ENCODE data around the gene GRWD1.

GRWD1 gene

DNA sequence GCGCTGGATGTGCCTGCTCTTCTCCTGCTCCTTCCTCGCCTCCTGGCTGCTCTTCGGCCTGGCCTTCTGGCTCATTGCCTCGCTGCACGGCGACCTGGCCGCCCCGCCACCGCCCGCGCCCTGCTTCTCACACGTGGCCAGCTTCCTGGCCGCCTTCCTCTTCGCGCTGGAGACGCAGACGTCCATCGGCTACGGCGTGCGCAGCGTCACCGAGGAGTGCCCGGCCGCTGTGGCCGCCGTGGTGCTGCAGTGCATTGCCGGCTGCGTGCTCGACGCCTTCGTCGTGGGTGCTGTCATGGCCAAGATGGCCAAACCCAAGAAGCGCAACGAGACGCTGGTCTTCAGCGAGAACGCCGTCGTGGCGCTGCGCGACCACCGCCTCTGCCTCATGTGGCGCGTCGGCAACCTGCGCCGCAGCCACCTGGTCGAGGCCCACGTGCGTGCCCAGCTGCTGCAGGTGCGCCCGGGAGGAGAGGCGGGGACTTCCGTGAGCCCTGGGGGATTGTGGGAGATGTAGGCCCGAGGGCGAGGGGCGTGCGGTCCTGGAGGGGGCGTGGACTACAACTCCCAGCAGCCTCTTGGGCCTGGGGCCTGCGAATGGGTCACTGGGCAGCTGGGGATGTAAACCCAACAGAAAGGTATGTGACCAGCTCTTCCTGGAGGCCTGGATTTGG, 16.3 kb downstream of the GRWD1 start:
- H3K4me3 ChIP-seq (ENCODE audit: control insufficient read depth, low read depth, low read length) = no peak overlapping the region
- TF ChIP-seq, protein P1, sequence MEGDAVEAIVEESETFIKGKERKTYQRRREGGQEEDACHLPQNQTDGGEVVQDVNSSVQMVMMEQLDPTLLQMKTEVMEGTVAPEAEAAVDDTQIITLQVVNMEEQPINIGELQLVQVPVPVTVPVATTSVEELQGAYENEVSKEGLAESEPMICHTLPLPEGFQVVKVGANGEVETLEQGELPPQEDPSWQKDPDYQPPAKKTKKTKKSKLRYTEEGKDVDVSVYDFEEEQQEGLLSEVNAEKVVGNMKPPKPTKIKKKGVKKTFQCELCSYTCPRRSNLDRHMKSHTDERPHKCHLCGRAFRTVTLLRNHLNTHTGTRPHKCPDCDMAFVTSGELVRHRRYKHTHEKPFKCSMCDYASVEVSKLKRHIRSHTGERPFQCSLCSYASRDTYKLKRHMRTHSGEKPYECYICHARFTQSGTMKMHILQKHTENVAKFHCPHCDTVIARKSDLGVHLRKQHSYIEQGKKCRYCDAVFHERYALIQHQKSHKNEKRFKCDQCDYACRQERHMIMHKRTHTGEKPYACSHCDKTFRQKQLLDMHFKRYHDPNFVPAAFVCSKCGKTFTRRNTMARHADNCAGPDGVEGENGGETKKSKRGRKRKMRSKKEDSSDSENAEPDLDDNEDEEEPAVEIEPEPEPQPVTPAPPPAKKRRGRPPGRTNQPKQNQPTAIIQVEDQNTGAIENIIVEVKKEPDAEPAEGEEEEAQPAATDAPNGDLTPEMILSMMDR (conservative IDR thresholded peaks at IDR 0.05; ENCODE audit: control insufficient read depth, insufficient read depth, low read depth, low read length) = no peak
- DNase-seq (ENCODE audit: low read depth) = no peak

DNA sequence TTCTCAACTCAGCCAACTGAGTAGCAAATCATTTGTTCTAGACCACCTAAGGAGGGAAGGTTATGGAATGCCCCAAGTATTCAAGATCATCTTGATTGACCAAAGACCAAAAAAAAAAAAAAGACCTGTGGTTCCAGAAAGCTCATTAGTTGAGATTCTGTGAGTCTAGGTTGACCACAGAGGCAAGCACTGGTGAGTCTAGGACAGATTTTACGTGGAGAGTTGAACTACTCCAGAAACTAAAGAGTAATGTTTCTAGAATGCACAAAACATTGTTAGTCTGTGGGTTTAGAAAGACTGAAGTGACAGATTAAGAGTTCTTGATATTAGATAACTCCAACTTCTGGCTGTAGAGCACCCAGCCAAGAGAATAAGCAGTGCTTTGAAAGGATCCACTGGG, 19.4 kb downstream of the GRWD1 start:
- H3K4me3 ChIP-seq (ENCODE audit: control insufficient read depth, low read depth, low read length) = no peak overlapping the region
- no peak for DNase-seq (ENCODE audit: low read depth)
- TF ChIP-seq, protein P1 (conservative IDR thresholded peaks at IDR 0.05; ENCODE audit: control insufficient read depth, insufficient read depth, low read depth, low read length) = no peak

DNA sequence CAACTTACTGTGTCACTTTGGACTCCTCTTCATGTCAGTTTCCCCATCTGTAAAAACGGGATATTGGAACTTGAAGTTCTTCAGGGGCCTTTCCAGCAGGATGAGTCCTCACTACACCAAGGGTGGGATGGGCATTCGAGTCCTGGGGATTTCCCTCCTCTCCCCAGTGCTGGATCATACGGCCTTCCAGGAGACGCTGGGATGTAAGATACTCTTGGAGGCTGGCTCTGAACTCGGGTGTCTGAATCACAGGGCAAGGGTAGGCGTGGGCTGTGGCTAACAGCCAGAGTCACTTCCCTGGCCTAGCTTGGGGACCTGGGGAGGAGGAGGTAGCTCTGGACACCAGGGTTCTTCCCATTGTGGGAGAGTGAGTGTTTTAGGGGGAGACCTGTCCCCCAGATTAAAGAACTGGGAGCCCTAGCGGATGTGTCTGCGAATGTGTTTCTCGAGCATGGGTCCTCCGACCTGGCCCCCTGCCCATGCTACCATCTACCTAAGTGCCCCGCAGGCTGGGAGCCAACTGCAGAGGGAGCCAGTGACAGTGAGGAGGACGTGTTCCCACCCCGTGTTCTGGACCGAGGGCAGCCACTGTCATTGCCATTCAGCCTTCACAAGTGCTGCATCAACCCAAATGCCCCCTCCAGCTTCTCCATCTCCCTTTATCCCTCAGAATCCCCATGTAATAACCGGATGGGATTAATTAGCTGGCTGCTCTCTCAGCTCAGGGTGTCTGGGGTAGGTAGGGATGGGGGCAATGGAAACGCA, 21.0 kb downstream of the GRWD1 start:
- DNase-seq (ENCODE audit: low read depth) = peak; percentile 85
- TF ChIP-seq, protein P1 (conservative IDR thresholded peaks at IDR 0.05; ENCODE audit: control insufficient read depth, insufficient read depth, low read depth, low read length) = no peak
- H3K4me3 ChIP-seq (ENCODE audit: control insufficient read depth, low read depth, low read length) = no peak overlapping the region

DNA sequence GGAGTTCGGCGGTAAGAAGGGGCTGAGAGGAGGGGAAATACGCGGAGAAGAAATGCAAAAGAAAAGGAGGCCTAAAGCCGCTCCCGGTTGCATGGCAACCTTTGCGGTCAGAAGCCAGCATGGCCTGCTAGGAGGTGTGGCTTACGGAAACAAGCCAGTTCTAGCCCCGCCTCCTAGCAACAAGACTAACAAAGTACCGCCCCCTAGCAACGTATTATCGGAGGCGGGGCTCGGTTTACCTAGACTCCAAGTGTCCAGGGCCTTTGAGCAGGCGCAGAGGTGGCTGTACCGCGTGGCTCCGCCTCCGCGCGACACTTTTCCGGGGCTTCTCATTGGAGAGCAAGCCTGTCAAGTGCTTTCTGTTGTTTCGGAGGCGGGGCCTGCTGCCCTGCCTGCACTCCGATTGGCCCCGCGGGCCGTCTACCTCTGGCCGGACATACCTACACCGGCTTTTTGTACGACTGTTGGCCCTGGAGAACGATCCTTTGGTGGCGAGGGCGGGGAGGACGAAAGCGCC, 23.0 kb downstream of the GRWD1 start:
- DNase-seq (ENCODE audit: low read depth) = peak; percentile 100
- H3K4me3 ChIP-seq (ENCODE audit: control insufficient read depth, low read depth, low read length) = peak overlapping the region; percentile 82
- TF ChIP-seq, protein P1 (conservative IDR thresholded peaks at IDR 0.05; ENCODE audit: control insufficient read depth, insufficient read depth, low read depth, low read length) = no peak

DNA sequence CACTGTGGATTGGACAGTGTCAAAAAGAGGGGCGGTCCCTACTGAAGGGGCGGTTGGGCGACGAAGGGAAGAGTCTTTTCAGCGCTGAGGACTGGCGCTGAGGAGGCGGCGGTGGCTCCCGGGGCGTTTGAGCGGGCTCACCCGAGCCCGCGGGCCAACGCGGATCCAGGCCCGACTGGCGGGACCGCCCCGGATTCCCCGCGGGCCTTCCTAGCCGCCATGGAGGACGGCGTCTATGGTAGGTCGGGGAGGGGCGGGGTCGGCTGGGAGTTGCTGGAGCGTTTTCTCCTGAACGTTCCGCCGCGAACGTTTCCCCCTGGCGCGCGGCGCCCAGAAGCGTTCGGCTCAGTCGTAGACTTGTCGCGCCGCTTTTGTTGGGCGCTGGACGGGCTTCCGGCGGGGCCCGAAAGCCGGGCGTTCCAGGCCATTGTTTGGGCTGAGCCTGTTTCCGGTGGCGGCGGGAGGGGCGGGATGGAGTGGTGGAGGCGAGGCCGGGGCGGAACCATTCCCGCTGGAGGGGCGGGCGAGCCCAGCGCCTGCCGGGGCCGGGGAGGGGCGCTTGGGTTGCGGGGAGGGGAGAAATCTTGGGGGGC, 23.6 kb downstream of the GRWD1 start, which contains the start of gene CYTH2:
Gene CYTH2 (plus strand): TSS at position 81 of the 593 bp plus-strand sequence. CDS start 139 bp downstream, at position 220.
- TF ChIP-seq, protein P1 (conservative IDR thresholded peaks at IDR 0.05; ENCODE audit: control insufficient read depth, insufficient read depth, low read depth, low read length) = no peak
- peak; percentile 54 for DNase-seq (ENCODE audit: low read depth)

DNA sequence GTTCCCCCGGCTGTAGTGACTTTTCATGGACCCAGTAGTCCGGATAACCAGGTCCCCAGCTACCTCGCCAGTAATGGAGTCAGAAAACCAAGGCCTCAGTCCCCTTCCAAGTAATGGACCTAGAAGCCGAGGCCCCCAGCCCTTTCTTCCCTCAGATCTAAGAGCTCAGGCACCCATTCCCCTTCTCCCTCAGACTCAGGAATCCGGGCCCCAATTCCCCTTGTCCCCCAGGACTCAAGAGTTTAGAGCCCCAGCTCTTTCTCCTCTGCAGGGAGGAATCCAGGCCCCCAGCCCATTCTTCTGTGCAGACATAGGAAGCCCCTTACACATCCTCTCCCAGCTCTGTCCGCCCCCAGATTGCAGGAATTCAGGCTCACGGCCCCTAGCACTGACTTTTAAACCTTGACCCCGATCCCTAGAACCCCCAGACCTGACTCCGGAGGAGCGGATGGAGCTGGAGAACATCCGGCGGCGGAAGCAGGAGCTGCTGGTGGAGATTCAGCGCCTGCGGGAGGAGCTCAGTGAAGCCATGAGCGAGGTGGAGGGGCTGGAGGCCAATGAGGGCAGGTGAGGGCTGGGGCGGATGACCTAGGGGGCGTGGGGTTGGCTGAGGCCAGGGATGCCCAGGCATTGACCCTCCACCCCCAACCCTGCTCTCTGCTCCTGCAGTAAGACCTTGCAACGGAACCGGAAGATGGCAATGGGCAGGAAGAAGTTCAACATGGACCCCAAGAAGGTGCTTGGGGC, 24.3 kb downstream of the GRWD1 start:
- TF ChIP-seq, protein P1 (conservative IDR thresholded peaks at IDR 0.05; ENCODE audit: control insufficient read depth, insufficient read depth, low read depth, low read length) = no peak
- DNase-seq (ENCODE audit: low read depth) = no peak
- peak overlapping the region; percentile 82 for H3K4me3 ChIP-seq (ENCODE audit: control insufficient read depth, low read depth, low read length)

More for the DNA sequence above, 23.6 kb downstream of the GRWD1 start, which contains the start of gene CYTH2:
- peak within 1 kb of the TSS; percentile 82 for H3K4me3 ChIP-seq (ENCODE audit: control insufficient read depth, low read depth, low read length)
